Measurements from ENCODE around the gene ZSWIM1. TPM values are rescaled to one million over a fixed set of nuclear protein-coding genes. Genes with fewer than 3 reads are reported as not detected.

ZSWIM1 gene
- total RNA-seq, 1 experiment from 2014 or later = 17.4 TPM

GRCh38 chr20:45934046-45934585 lies 53.1 kb downstream of the ZSWIM1 start (continued):
- TF ChIP-seq AFF4 (CRISPR knock-in tag; IDR thresholded peaks at IDR 0.05; ENCODE audit: borderline replicate concordance) (no peak), OVOL2 (CRISPR knock-in tag; IDR thresholded peaks at IDR 0.05; ENCODE audit: borderline replicate concordance) (no peak), JAZF1 (CRISPR knock-in tag; IDR thresholded peaks at IDR 0.05) (no peak), ZNF423 (CRISPR knock-in tag; IDR thresholded peaks at IDR 0.05) (peak; percentile 94), ZNF232 (CRISPR knock-in tag; IDR thresholded peaks at IDR 0.05) (0 out of 2 replicates have a peak, but pooled peaks have one; percentile 25), KAT7 (CRISPR knock-in tag; IDR thresholded peaks at IDR 0.05; ENCODE audit: borderline replicate concordance) (peak; percentile 32; the same call in 1 of the 2 replicates), NR3C1 (CRISPR knock-in tag; conservative IDR thresholded peaks at IDR 0.05; ENCODE audit: low read depth) (no peak; the same call in 1 of the 2 replicates), CTCF (IDR thresholded peaks at IDR 0.05) (no peak), MAX (CRISPR knock-in tag; IDR thresholded peaks at IDR 0.05) (0 out of 2 replicates have a peak, but pooled peaks have one; percentile 53), FOXP1 (CRISPR knock-in tag; IDR thresholded peaks at IDR 0.05; ENCODE audit: borderline replicate concordance) (no peak), TEAD4 (CRISPR knock-in tag; IDR thresholded peaks at IDR 0.05) (no peak), NFATC4 (CRISPR knock-in tag; IDR thresholded peaks at IDR 0.05) (no peak), TEAD1 (CRISPR knock-in tag; IDR thresholded peaks at IDR 0.05) (no peak), E2F1 (CRISPR knock-in tag; IDR thresholded peaks at IDR 0.05) (no peak), CREB1 (CRISPR knock-in tag; IDR thresholded peaks at IDR 0.05) (no peak), ETV6 (CRISPR knock-in tag; IDR thresholded peaks at IDR 0.05) (no peak), RORB (CRISPR knock-in tag; IDR thresholded peaks at IDR 0.05) (no peak), ZNF138 (CRISPR knock-in tag; conservative IDR thresholded peaks at IDR 0.05) (0 out of 2 replicates have a peak, but pooled peaks have one; percentile 28), NFE2L1 (CRISPR knock-in tag; IDR thresholded peaks at IDR 0.05) (no peak), RELA (CRISPR knock-in tag; IDR thresholded peaks at IDR 0.05; ENCODE audit: borderline replicate concordance) (no peak), ESRRA (CRISPR knock-in tag; IDR thresholded peaks at IDR 0.05; ENCODE audit: borderline replicate concordance) (no peak)
- TF ChIP-seq, protein P1, sequence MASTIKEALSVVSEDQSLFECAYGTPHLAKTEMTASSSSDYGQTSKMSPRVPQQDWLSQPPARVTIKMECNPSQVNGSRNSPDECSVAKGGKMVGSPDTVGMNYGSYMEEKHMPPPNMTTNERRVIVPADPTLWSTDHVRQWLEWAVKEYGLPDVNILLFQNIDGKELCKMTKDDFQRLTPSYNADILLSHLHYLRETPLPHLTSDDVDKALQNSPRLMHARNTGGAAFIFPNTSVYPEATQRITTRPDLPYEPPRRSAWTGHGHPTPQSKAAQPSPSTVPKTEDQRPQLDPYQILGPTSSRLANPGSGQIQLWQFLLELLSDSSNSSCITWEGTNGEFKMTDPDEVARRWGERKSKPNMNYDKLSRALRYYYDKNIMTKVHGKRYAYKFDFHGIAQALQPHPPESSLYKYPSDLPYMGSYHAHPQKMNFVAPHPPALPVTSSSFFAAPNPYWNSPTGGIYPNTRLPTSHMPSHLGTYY (CRISPR knock-in tag; IDR thresholded peaks at IDR 0.05) = no peak
- TF ChIP-seq, protein P2, sequence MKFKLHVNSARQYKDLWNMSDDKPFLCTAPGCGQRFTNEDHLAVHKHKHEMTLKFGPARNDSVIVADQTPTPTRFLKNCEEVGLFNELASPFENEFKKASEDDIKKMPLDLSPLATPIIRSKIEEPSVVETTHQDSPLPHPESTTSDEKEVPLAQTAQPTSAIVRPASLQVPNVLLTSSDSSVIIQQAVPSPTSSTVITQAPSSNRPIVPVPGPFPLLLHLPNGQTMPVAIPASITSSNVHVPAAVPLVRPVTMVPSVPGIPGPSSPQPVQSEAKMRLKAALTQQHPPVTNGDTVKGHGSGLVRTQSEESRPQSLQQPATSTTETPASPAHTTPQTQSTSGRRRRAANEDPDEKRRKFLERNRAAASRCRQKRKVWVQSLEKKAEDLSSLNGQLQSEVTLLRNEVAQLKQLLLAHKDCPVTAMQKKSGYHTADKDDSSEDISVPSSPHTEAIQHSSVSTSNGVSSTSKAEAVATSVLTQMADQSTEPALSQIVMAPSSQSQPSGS (CRISPR knock-in tag; IDR thresholded peaks at IDR 0.05; ENCODE audit: borderline replicate concordance, low read depth) = no peak
- TF ChIP-seq, protein P3, sequence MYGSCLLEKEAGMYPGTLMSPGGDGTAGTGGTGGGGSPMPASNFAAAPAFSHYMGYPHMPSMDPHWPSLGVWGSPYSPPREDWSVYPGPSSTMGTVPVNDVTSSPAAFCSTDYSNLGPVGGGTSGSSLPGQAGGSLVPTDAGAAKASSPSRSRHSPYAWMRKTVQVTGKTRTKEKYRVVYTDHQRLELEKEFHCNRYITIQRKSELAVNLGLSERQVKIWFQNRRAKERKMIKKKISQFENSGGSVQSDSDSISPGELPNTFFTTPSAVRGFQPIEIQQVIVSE (CRISPR knock-in tag; IDR thresholded peaks at IDR 0.05; ENCODE audit: borderline replicate concordance) = no peak
- TF ChIP-seq, protein P4, sequence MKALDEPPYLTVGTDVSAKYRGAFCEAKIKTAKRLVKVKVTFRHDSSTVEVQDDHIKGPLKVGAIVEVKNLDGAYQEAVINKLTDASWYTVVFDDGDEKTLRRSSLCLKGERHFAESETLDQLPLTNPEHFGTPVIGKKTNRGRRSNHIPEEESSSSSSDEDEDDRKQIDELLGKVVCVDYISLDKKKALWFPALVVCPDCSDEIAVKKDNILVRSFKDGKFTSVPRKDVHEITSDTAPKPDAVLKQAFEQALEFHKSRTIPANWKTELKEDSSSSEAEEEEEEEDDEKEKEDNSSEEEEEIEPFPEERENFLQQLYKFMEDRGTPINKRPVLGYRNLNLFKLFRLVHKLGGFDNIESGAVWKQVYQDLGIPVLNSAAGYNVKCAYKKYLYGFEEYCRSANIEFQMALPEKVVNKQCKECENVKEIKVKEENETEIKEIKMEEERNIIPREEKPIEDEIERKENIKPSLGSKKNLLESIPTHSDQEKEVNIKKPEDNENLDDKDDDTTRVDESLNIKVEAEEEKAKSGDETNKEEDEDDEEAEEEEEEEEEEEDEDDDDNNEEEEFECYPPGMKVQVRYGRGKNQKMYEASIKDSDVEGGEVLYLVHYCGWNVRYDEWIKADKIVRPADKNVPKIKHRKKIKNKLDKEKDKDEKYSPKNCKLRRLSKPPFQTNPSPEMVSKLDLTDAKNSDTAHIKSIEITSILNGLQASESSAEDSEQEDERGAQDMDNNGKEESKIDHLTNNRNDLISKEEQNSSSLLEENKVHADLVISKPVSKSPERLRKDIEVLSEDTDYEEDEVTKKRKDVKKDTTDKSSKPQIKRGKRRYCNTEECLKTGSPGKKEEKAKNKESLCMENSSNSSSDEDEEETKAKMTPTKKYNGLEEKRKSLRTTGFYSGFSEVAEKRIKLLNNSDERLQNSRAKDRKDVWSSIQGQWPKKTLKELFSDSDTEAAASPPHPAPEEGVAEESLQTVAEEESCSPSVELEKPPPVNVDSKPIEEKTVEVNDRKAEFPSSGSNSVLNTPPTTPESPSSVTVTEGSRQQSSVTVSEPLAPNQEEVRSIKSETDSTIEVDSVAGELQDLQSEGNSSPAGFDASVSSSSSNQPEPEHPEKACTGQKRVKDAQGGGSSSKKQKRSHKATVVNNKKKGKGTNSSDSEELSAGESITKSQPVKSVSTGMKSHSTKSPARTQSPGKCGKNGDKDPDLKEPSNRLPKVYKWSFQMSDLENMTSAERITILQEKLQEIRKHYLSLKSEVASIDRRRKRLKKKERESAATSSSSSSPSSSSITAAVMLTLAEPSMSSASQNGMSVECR (CRISPR knock-in tag; IDR thresholded peaks at IDR 0.05; ENCODE audit: borderline replicate concordance) = no peak

All from WTC11 (cell line).